ENCODE results near the gene HSPA1L. TPM values are rescaled to one million over a fixed set of nuclear protein-coding genes. Genes with fewer than 3 reads are reported as not detected.
"Not testable (repeated sequence)": the region's sequence is repeated elsewhere in the genome, so short reads cannot be mapped to it uniquely, and the experiment has no call there.

Gene HSPA1L
- total RNA-seq, 4 donors from 2014 or later = 0.48 to 3.0 (median 1.9) TPM

DNA sequence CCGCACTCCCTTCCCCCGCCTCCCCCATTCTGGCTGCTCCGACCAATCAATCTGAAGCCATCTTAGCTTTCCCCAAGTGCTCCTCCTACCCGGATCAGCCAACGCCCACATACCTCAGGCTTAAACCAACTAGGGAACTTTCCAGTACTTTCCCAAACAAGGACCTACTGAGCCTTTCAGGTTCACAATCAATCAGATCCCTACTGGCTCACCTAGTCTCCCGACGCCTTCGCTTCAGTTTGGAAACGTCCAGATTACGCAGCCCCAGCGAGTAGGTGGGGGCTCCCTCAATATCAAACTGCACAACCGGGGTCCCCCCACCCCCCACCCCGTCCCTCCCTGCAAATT, 432 bp downstream of the HSPA1L start:
- TF ChIP-seq, protein P1, sequence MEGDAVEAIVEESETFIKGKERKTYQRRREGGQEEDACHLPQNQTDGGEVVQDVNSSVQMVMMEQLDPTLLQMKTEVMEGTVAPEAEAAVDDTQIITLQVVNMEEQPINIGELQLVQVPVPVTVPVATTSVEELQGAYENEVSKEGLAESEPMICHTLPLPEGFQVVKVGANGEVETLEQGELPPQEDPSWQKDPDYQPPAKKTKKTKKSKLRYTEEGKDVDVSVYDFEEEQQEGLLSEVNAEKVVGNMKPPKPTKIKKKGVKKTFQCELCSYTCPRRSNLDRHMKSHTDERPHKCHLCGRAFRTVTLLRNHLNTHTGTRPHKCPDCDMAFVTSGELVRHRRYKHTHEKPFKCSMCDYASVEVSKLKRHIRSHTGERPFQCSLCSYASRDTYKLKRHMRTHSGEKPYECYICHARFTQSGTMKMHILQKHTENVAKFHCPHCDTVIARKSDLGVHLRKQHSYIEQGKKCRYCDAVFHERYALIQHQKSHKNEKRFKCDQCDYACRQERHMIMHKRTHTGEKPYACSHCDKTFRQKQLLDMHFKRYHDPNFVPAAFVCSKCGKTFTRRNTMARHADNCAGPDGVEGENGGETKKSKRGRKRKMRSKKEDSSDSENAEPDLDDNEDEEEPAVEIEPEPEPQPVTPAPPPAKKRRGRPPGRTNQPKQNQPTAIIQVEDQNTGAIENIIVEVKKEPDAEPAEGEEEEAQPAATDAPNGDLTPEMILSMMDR (IDR thresholded peaks at IDR 0.05) = no peak
- DNase-seq (ENCODE audit: low spot score) (no peak), ATAC-seq (ENCODE audit: low FRiP score) (peak; percentile 57)

DNA sequence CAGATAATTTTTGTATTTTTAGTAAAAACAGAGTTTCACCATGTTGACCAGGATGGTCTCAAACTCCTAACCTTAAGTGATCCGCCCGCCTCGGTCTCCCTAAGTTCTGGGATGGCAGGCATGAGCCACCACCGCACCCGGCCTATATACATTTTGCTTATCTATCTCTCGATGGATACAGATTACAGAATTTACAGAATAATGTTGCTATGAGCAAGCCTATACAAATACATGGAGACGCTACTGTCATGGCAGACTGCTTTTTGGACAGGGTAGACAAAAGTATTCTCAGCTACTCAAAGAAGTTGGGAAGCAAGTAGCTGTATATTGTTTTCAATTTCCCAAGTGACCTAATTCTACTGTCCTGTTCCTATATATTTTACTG, 1.6 kb downstream of the HSPA1L start:
- TF ChIP-seq, protein P1 (IDR thresholded peaks at IDR 0.05) = no peak
- no peak for DNase-seq (ENCODE audit: low spot score)
- ATAC-seq (ENCODE audit: low FRiP score) = no peak

- DNase-seq (ENCODE audit: low spot score) (no peak), ATAC-seq (ENCODE audit: low FRiP score) (no peak)
- TF ChIP-seq, protein P1 (IDR thresholded peaks at IDR 0.05) = no peak
Measured at GRCh38 chr6:31811645-31812044, 3.4 kb downstream of the HSPA1L start.

DNA sequence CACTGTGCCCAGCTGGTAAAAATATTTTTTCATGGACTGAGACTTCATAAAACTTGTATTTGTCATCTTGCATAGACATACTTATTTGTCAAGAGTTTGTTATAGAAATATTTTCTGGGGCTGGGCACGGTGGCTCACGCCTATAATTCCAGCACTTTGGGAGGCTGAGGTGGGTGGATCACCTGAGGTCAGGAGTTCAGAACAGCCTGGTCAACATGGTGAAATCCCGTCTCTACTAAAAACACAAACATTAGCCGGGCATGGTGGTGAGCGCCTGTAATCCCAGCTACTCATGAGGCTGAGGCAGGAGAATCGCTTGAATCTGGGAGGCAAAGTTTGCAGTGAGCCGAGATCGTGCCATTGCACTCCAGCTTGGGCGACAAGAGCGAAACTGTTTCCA, 6.5 kb downstream of the HSPA1L start:
- DNase-seq (ENCODE audit: low spot score); ATAC-seq (ENCODE audit: low FRiP score): not testable (repeated sequence)

DNA sequence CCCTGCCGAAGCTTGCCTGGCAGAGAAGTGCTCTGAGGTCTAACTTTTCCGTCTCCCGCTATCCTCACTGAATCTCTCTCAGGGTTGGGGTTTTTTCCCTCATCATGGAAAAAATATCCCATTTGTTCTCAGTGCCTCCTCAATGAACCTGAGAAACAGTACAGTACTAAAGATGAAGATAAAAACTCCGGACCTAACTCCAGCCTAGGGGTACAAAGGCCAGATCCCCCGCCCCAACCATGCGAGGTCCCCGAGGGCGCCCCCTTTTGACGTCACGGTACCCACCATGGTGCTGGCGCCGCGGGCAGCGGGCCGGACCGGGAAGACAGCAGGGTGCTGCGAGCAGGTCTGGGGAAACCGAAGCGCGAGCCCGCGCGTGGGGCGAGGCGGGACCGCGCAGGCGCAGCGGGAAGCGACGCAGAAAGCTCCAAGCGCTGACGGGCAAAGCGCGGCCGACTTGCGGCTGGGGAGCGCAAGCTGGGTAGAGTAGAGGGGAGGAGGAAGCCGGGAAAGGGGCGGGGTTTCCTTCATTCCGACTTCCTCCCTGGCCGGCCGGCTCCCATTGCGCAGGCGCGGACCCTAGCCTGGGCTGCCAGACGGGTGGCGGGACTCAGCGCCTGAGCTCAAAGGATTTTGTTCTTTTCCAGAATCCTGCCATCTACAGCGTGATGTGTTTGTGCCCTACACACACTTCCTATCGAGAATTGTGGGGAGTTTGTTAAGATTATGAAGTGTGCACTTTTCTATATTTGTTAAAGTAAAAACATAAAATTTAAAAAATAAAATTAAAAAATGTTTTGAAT, 8.4 kb downstream of the HSPA1L start, which contains the start of gene LSM2:
TSS of gene LSM2 (minus strand) at position 497 of the 803 bp plus-strand sequence. CDS start at position 288, 209 bp downstream.
- DNase-seq (ENCODE audit: low spot score) = peak; percentile 89
- peak; percentile 93 for ATAC-seq (ENCODE audit: low FRiP score)
- TF ChIP-seq, protein P1 (IDR thresholded peaks at IDR 0.05) = peak in 1 of 3 donors; percentile 30

DNA sequence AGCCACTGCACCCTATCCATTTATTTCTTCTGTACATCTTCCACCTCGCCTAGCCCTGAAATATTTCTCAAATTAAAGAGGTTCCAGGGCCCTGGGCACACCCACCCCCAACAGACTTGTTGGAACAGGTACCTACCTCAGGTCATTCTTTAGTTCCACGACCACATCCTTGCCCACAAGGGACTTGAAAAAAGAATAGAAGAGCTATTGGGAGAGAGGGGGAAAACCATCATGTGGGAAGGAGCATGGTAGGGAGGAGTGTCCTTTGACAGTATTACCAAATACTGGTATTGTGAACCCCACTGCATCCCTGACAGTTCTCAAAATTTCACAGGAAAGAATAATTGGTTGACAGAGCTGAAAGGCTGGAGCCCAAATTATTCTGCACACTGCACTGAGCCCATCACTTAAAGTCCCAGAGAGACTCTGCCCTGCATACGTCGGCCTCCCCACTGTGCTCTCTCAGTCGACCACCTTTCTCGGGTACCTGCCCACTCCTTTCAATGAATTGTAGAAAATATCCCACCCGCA, 9.1 kb downstream of the HSPA1L start:
- DNase-seq (ENCODE audit: low spot score) = no peak
- peak; percentile 2 for ATAC-seq (ENCODE audit: low FRiP score)

GRCh38 chr6:31801031-31801927, 13.8 kb downstream of the HSPA1L start:
- not testable (repeated sequence) for DNase-seq (ENCODE audit: low spot score); ATAC-seq (ENCODE audit: low FRiP score)

More for the DNA sequence above, 9.1 kb downstream of the HSPA1L start:
- TF ChIP-seq, protein P1 (IDR thresholded peaks at IDR 0.05) = no peak
